DMS 273 treated with DMSO at 0.1 percent for 48 hours (cell line): ENCODE measurements around the gene PCDHGA1.

ENCODE experiments used
- DNase-seq: peaks from one replicate; lab custom pipeline; 2025; lab: John Stamatoyannopoulos, UW

The PCDHGA1 gene

DNA sequence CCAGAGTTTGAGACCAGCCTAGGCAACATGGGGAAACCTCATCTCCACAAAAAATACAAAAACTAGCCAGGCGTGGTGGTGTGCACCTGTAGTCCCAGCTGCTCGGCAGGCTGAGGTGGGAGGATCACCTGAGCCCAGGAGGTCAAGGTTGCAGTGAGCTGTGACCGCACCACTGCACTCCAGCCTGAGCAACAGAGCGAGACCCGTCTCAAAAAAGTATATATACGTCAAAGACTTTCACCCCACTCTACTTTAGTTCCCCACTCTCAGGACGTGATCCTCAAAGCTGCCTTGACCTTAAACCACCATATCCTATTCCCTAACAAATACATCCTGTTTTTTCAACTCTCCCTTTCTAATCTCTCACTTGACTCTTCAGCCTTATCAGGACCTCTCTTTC lies 199.6 kb downstream of the PCDHGA1 start:
- no peak for DNase-seq

- DNase-seq, result no peak
These were observed 202.4 kb downstream of the PCDHGA1 start for GRCh38 chr5:141532726-141533125.

DNA sequence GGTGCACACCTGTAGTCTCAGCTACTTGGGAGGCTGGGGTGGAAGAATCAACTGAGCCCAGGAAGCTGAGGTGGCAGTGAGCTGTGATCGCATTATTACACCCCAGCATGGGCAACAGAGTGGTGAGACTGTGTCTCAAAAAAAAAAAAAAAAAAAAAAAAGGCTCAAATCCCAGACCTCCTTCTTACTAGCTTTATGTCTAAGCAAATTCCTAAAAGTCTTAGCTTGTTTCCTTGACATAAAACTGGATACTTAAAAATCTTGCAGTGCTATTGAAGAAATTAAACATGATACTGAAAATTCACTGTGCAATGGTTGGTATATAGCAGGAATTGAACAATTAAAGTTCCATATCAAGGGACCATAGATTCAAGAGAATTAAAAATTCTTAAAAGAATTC lies 203.6 kb downstream of the PCDHGA1 start:
- DNase-seq, result no peak

- DNase-seq, result no peak
These were observed 204.3 kb downstream of the PCDHGA1 start for GRCh38 chr5:141534492-141535213.

DNA sequence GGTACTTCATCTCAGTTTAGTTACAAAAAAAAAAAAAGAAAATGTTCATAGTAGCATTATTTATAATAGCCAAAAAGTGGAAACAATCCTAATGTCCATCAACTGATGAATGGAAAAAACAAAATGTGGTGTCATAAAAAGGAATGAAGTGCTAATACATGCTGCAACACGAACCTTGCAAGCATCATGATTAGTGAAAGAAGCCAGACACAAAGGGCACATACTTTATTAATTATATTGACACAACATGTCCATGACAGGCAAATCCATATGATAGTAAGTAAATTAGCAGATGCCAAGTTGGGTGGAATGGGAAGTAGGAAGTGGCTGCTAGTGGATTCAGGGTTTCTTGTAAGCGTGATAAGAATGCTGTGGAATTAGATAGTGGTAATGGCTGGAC lies 212.7 kb downstream of the PCDHGA1 start:
- no peak for DNase-seq

DNA sequence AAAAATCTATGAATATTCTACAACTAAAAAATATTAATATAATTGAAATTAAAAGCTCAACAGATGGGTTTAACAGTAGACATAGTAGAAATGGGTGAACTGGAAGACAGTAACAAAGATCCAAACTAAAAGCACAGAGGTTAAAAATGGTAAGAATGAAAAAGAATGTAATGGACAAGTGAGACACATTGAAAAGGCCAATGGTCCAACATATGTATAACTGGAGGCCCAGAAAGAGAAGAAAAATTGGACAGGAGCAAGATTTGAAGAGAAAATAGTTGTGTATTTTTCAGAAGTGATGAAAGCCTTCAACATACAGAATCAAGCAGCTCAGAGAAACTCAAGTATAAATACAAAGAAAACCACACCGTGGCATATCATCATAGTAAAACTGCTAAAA lies 217.2 kb downstream of the PCDHGA1 start:
- no peak for DNase-seq

GRCh38 chr5:141547921-141548320 lies 217.6 kb downstream of the PCDHGA1 start:
- no peak for DNase-seq

GRCh38 chr5:141557681-141558136 lies 227.4 kb downstream of the PCDHGA1 start:
- DNase-seq, result peak; percentile 94

- no peak for DNase-seq
These were observed 227.8 kb downstream of the PCDHGA1 start for GRCh38 chr5:141558150-141558549.

GRCh38 chr5:141559461-141559860 lies 229.1 kb downstream of the PCDHGA1 start:
- DNase-seq, result no peak

- peak; percentile 69 for DNase-seq
These were observed 229.8 kb downstream of the PCDHGA1 start for GRCh38 chr5:141560151-141560550.

- DNase-seq, result peak; percentile 98
These were observed 230.6 kb downstream of the PCDHGA1 start for GRCh38 chr5:141560725-141561483.
